D721Med (cell line): ENCODE data around the gene TTC3.
"Not testable (repeated sequence)": the region's sequence is repeated elsewhere in the genome, so short reads cannot be mapped to it uniquely, and the experiment has no call there.

Experiments used
- DNase-seq: peaks from one replicate; pipeline ENCODE4 v3.0.0; 2011; ENCODE audit warnings: low spot score; ENCODE audit not compliant: insufficient read length
- FAIRE-seq: peaks from 2 replicates; lab custom pipeline; 2011; peaks lifted over from hg19 to GRCh38; lab: Jason Lieb, UNC
- TF ChIP-seq, protein P1 (sequence below): IDR thresholded peaks from 2 replicates; pipeline ENCODE4 v1.5.1; 2012; ENCODE audit warnings: mild to moderate bottlenecking, control low read depth; ENCODE audit not compliant: insufficient read depth; ENCODE audit errors: missing control alignments

The TTC3 gene

GRCh38 chr21:37139154-37139553 is 66.1 kb downstream of the TTC3 start:
- TF ChIP-seq, protein P1, sequence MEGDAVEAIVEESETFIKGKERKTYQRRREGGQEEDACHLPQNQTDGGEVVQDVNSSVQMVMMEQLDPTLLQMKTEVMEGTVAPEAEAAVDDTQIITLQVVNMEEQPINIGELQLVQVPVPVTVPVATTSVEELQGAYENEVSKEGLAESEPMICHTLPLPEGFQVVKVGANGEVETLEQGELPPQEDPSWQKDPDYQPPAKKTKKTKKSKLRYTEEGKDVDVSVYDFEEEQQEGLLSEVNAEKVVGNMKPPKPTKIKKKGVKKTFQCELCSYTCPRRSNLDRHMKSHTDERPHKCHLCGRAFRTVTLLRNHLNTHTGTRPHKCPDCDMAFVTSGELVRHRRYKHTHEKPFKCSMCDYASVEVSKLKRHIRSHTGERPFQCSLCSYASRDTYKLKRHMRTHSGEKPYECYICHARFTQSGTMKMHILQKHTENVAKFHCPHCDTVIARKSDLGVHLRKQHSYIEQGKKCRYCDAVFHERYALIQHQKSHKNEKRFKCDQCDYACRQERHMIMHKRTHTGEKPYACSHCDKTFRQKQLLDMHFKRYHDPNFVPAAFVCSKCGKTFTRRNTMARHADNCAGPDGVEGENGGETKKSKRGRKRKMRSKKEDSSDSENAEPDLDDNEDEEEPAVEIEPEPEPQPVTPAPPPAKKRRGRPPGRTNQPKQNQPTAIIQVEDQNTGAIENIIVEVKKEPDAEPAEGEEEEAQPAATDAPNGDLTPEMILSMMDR, result no peak
- no peak for FAIRE-seq
- DNase-seq, result no peak

DNA sequence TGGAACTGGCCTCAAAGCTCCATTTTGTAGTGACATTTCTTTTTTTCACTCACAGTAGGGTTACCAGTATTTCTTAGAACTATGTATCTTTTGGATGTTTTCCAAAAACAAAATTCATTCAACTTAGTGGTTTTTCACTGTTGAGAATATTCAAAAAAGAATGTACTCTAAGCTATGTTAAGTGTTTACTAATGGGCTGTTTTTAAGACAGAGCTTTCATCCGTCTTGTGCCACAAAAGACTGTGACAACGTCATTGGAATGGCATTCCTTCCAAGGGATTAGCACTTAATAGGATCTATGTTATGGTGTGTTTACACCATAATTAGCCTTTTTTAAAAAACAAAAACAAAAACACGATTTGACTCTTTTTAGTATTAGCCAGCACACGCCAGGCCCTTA is 66.8 kb downstream of the TTC3 start:
- TF ChIP-seq, protein P1, result no peak
- peak; percentile 99 for FAIRE-seq
- DNase-seq, result no peak

GRCh38 chr21:37143392-37143791 is 70.3 kb downstream of the TTC3 start:
- FAIRE-seq, DNase-seq: not testable (repeated sequence)

DNA sequence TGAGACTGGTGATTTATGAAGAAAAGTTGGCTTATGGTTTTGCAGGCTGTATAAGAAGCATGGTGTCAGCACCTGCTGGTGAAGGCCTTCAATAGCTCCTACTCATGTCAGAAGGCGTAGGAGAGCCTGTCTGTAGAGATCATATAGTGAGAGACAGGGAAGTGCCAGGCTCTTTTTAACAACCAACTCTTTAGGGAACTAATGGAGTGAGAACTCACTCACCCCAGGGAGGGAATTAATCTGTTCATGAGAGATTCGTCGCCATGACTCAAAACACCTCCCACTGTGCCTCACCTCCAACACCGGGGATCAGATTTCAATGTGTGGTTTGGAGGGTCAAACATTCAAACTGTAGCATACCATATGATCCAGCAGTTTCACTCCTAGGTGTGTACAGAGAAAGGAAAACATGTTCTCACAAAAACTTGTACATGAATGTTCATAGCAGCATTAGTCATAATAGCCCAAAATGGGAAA is 72.6 kb downstream of the TTC3 start:
- FAIRE-seq (no peak), DNase-seq (no peak)

GRCh38 chr21:37146320-37147235 is 73.5 kb downstream of the TTC3 start:
- TF ChIP-seq, protein P1, result no peak
- FAIRE-seq, result no peak
- DNase-seq, result no peak

More for the DNA sequence above, 72.6 kb downstream of the TTC3 start:
- TF ChIP-seq, protein P1, result no peak

- FAIRE-seq (no peak), DNase-seq (no peak)
- TF ChIP-seq, protein P1, result no peak
Observed at GRCh38 chr21:37149411-37149810, 76.4 kb downstream of the TTC3 start.

- FAIRE-seq, result peak; percentile 69
- no peak for DNase-seq
- TF ChIP-seq, protein P1, result no peak
Observed at GRCh38 chr21:37153196-37153934, 80.3 kb downstream of the TTC3 start.
